Neural cell (in vitro differentiated cells): ENCODE measurements around the gene PLEKHM3.
A peak's percentile ranks its signal among the peaks of the same experiment; 100 is the strongest.

Source experiments
- EP300 ChIP-seq: fragments of 450-650 bp; conservative IDR thresholded peaks from 2 replicates; pipeline ENCODE4 v1.6.1; 2014; ENCODE audit warnings: antibody characterized with exemption, mild to moderate bottlenecking, moderate library complexity; ENCODE audit not compliant: poor library complexity, severe bottlenecking
- EZH2 ChIP-seq: fragments of 200-600, 300-800 bp; shearing (Covaris generic), sonication (generic); IDR thresholded peaks from 2 replicates; pipeline ENCODE4 v1.6.1; 2014; ENCODE audit warnings: antibody characterized with exemption, low read length, borderline replicate concordance, mild to moderate bottlenecking; ENCODE audit not compliant: insufficient read depth, poor library complexity, severe bottlenecking
- MXI1 ChIP-seq: fragments of 450-650 bp; conservative IDR thresholded peaks from 2 replicates; pipeline ENCODE4 v1.6.1; 2014; ENCODE audit warnings: antibody characterized with exemption, mild to moderate bottlenecking; ENCODE audit not compliant: poor library complexity, severe bottlenecking
- POLR2AphosphoS5 ChIP-seq: IDR thresholded peaks from 2 replicates; pipeline ENCODE4 v1.6.1; 2012
- SMC3 ChIP-seq: fragments of 450-650 bp; conservative IDR thresholded peaks from 2 replicates; pipeline ENCODE4 v1.6.1; 2014; ENCODE audit warnings: antibody characterized with exemption, mild to moderate bottlenecking, moderate library complexity; ENCODE audit not compliant: poor library complexity
- TAF1 ChIP-seq: IDR thresholded peaks from 2 replicates; pipeline ENCODE4 v1.6.1; 2012; ENCODE audit warnings: low read depth
- TF ChIP-seq, protein P1 (sequence below): fragments of 450-650 bp; IDR thresholded peaks from 2 replicates; pipeline ENCODE4 v1.5.1; 2014; ENCODE audit warnings: antibody characterized with exemption, mild to moderate bottlenecking, moderate library complexity; ENCODE audit not compliant: poor library complexity, severe bottlenecking
- TF ChIP-seq, protein P2 (sequence below): IDR thresholded peaks from 2 replicates; pipeline ENCODE4 v1.6.1; 2012; ENCODE audit warnings: borderline replicate concordance

DNA sequence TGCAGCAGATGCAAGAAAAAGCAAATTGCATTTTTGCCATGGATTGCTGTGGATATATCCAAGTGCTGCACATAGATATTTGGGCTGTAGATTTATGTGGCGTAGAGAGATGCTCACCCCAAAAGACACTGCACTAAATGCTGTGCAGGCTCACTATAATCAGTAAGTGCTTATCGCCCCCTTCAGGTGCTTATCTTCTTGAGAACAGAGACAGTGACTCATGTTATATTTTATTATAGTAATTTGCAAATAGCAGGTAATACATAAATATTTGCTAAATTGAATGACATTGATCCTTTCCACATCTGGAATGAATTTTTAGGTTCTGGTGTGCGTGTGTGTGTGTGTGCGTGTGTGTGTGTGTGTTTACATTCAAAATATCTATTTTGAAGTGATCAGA is 36.8 kb upstream of the PLEKHM3 start:
- no peak for TF ChIP-seq EP300
- no peak for TF ChIP-seq EZH2
- TF ChIP-seq, protein P1, sequence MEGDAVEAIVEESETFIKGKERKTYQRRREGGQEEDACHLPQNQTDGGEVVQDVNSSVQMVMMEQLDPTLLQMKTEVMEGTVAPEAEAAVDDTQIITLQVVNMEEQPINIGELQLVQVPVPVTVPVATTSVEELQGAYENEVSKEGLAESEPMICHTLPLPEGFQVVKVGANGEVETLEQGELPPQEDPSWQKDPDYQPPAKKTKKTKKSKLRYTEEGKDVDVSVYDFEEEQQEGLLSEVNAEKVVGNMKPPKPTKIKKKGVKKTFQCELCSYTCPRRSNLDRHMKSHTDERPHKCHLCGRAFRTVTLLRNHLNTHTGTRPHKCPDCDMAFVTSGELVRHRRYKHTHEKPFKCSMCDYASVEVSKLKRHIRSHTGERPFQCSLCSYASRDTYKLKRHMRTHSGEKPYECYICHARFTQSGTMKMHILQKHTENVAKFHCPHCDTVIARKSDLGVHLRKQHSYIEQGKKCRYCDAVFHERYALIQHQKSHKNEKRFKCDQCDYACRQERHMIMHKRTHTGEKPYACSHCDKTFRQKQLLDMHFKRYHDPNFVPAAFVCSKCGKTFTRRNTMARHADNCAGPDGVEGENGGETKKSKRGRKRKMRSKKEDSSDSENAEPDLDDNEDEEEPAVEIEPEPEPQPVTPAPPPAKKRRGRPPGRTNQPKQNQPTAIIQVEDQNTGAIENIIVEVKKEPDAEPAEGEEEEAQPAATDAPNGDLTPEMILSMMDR: peak; percentile 48
- no peak for TF ChIP-seq MXI1
- no peak for TF ChIP-seq POLR2AphosphoS5
- TF ChIP-seq SMC3: no peak
- TF ChIP-seq, protein P2, sequence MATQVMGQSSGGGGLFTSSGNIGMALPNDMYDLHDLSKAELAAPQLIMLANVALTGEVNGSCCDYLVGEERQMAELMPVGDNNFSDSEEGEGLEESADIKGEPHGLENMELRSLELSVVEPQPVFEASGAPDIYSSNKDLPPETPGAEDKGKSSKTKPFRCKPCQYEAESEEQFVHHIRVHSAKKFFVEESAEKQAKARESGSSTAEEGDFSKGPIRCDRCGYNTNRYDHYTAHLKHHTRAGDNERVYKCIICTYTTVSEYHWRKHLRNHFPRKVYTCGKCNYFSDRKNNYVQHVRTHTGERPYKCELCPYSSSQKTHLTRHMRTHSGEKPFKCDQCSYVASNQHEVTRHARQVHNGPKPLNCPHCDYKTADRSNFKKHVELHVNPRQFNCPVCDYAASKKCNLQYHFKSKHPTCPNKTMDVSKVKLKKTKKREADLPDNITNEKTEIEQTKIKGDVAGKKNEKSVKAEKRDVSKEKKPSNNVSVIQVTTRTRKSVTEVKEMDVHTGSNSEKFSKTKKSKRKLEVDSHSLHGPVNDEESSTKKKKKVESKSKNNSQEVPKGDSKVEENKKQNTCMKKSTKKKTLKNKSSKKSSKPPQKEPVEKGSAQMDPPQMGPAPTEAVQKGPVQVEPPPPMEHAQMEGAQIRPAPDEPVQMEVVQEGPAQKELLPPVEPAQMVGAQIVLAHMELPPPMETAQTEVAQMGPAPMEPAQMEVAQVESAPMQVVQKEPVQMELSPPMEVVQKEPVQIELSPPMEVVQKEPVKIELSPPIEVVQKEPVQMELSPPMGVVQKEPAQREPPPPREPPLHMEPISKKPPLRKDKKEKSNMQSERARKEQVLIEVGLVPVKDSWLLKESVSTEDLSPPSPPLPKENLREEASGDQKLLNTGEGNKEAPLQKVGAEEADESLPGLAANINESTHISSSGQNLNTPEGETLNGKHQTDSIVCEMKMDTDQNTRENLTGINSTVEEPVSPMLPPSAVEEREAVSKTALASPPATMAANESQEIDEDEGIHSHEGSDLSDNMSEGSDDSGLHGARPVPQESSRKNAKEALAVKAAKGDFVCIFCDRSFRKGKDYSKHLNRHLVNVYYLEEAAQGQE: no peak
- TF ChIP-seq TAF1: no peak
